GM12878 (cell line): ENCODE measurements around the gene KDM4C. TPM values are rescaled to one million over a fixed set of nuclear protein-coding genes. Genes with fewer than 3 reads are reported as not detected.

Experiments used
- ATF7 ChIP-seq: fragments of 450-650 bp; IDR thresholded peaks from 2 replicates; pipeline ENCODE4 v1.6.1; 2016; ENCODE audit warnings: low read depth, mild to moderate bottlenecking
- FOXK2 ChIP-seq: fragments of 450-650 bp; IDR thresholded peaks from 2 replicates; pipeline ENCODE4 v1.6.1; 2017; ENCODE audit warnings: mild to moderate bottlenecking, moderate library complexity
- FOXM1 ChIP-seq: IDR thresholded peaks from 2 replicates; pipeline ENCODE4 v1.6.1; 2012; ENCODE audit warnings: low read depth, mild to moderate bottlenecking, inconsistent platforms, low read length, moderate library complexity
- HDAC6 ChIP-seq: fragments of 200-600 bp; sonication (generic); IDR thresholded peaks from one replicate; pipeline ENCODE4 v1.8.0; 2017; ENCODE audit warnings: antibody characterized with exemption; ENCODE audit not compliant: unreplicated experiment
- IRF3 ChIP-seq: fragments of 450-650 bp; IDR thresholded peaks from 2 replicates; pipeline ENCODE4 v1.6.1; 2014; ENCODE audit warnings: mild to moderate bottlenecking
- IRF4 ChIP-seq: IDR thresholded peaks from 2 replicates; pipeline ENCODE4 v1.6.1; 2011; ENCODE audit warnings: low read depth, low read length
- JUNB ChIP-seq: IDR thresholded peaks from 2 replicates; pipeline ENCODE4 v1.6.1; 2016; ENCODE audit warnings: antibody characterized with exemption, mild to moderate bottlenecking
- KAT2A ChIP-seq: conservative IDR thresholded peaks from 2 replicates; pipeline ENCODE4 v1.6.1; 2011; ENCODE audit warnings: low read depth, low read length; ENCODE audit not compliant: control insufficient read depth
- NR2C1 ChIP-seq: fragments of 450-650 bp; IDR thresholded peaks from 2 replicates; pipeline ENCODE4 v1.6.1; 2017; ENCODE audit warnings: antibody characterized with exemption, mild to moderate bottlenecking, moderate library complexity
- NRF1 ChIP-seq: conservative IDR thresholded peaks from 2 replicates; pipeline ENCODE4 v1.6.1; 2011; ENCODE audit warnings: mild to moderate bottlenecking, low read depth, low read length, improper control_type of control experiment
- POLR2A ChIP-seq: IDR thresholded peaks from 2 replicates; pipeline ENCODE4 v1.6.1; 2011; ENCODE audit warnings: low read depth, mild to moderate bottlenecking, low read length
- POU2F2 ChIP-seq: IDR thresholded peaks from 3 replicates; pipeline ENCODE4 v1.6.1; 2011; ENCODE audit warnings: low read depth, mild to moderate bottlenecking, low read length, borderline replicate concordance
- RAD51 ChIP-seq: fragments of 450-650 bp; IDR thresholded peaks from 2 replicates; pipeline ENCODE4 v1.6.1; 2016; ENCODE audit warnings: moderate library complexity, mild to moderate bottlenecking, inconsistent platforms
- RELA ChIP-seq: fragments of 450-650 bp; IDR thresholded peaks from 2 replicates; pipeline ENCODE4 v1.8.0; 2014; ENCODE audit warnings: borderline replicate concordance; ENCODE audit not compliant: partially characterized antibody
- REST ChIP-seq: IDR thresholded peaks from 2 replicates; pipeline ENCODE4 v1.6.1; 2012; ENCODE audit warnings: mild to moderate bottlenecking, low read depth, low read length
- SMARCA5 ChIP-seq: fragments of 450-650 bp; IDR thresholded peaks from 2 replicates; pipeline ENCODE4 v1.6.1; 2017; ENCODE audit warnings: mild to moderate bottlenecking
- SRF ChIP-seq, 2 experiments: IDR thresholded peaks; 2 replicates each; pipeline ENCODE4 v1.6.1; 2011; ENCODE audit warnings: low read depth in 2 of 2, low read length in 2 of 2, mild to moderate bottlenecking in 1 of 2, moderate library complexity in 1 of 2
- TAF1 ChIP-seq: IDR thresholded peaks from 2 replicates; pipeline ENCODE4 v1.6.1; 2011; ENCODE audit warnings: mild to moderate bottlenecking, low read depth, low read length, borderline replicate concordance
- TBL1XR1 ChIP-seq: IDR thresholded peaks from 2 replicates; pipeline ENCODE4 v1.6.1; 2012; ENCODE audit warnings: low read depth, low read length, improper control_type of control experiment
- TCF12 ChIP-seq: IDR thresholded peaks from 2 replicates; pipeline ENCODE4 v1.6.1; 2011; ENCODE audit warnings: low read depth, mild to moderate bottlenecking, low read length
- WRNIP1 ChIP-seq: IDR thresholded peaks from 2 replicates; pipeline ENCODE4 v1.6.1; 2011; ENCODE audit warnings: low read depth, low read length, improper control_type of control experiment, borderline replicate concordance
- YY1 ChIP-seq: IDR thresholded peaks from 2 replicates; pipeline ENCODE4 v1.6.1; 2011; ENCODE audit warnings: low read depth, mild to moderate bottlenecking, low read length
- ZBED1 ChIP-seq: IDR thresholded peaks from 2 replicates; pipeline ENCODE4 v1.6.1; 2016; ENCODE audit warnings: borderline replicate concordance
- ZNF622 ChIP-seq: fragments of 450-650 bp; IDR thresholded peaks from 2 replicates; pipeline ENCODE4 v1.6.1; 2017; ENCODE audit warnings: mild to moderate bottlenecking, inconsistent platforms
- ZZZ3 ChIP-seq: IDR thresholded peaks from 2 replicates; pipeline ENCODE4 v1.6.1; 2011; ENCODE audit warnings: low read depth; ENCODE audit not compliant: control insufficient read depth, insufficient read length
- polyA plus RNA-seq, 11 experiments: library from polyadenylated mRNA; depleted of rRNA in 4 of 11; unstranded in 6 of 11; stranded (reverse) in 5 of 11; fragments of >200 nt; fragmentation: Nextera tagmentation in 4 of 11; fragmentation: Illumina TruSeq in 1 of 11; extraction: Ambion mirVana in 4 of 11; extraction: Trizol in 1 of 11; gene quantifications; 1 replicate in 1 of 11; 2 replicates in 10 of 11; pipeline versions ENCODE4 v1.2.1 to v1.2.3, GENCODE V29; 2011 to 2016; ENCODE audit warnings: inconsistent platforms in 2 of 11, missing spikeins in 2 of 11, low read depth in 1 of 11
- total RNA-seq, 4 experiments: library from RNA; depleted of rRNA in 3 of 4; stranded (reverse); fragments of >200 nt in 3 of 4; fragmentation: Illumina TruSeq in 1 of 4; extraction: Trizol in 1 of 4; gene quantifications; 2 replicates each; pipeline versions ENCODE4 v1.2.1 to v1.2.3, GENCODE V29; 2013 to 2021
- TF ChIP-seq, protein P1 (sequence below): IDR thresholded peaks from 2 replicates; pipeline ENCODE4 v1.6.1; 2011; ENCODE audit warnings: mild to moderate bottlenecking, low read depth, low read length, moderate library complexity; ENCODE audit not compliant: insufficient replicate concordance

Gene KDM4C
- total and polyA plus RNA-seq, 10 of the 15 experiments (the other 5 are each of a cell fraction or from before 2014, with no cell fraction given): 6.8 to 41.2 (median 20.1) TPM

GRCh38 chr9:6757456-6758247, at the start of gene KDM4C (continued):
- no peak for TF ChIP-seq ZNF622
- TF ChIP-seq IRF3: peak; percentile 79
- TF ChIP-seq POU2F2: no peak; the same call in 1 of the 3 replicates
- peak; percentile 46; the same call in 1 of the 2 replicates for TF ChIP-seq WRNIP1
- TF ChIP-seq FOXK2: peak; percentile 43; the same call in 1 of the 2 replicates
- TF ChIP-seq FOXM1: no peak; the same call in 1 of the 2 replicates
- TF ChIP-seq ZZZ3: no peak
- TF ChIP-seq SMARCA5: no peak; the same call in 1 of the 2 replicates
- TF ChIP-seq YY1: peak; percentile 92
- peak; percentile 88 to 89 for TF ChIP-seq SRF (IDR thresholded peaks at IDR 0.05; ENCODE audit: low read depth in 2 of 2, low read length in 2 of 2)
- peak; percentile 47; the same call in 1 of the 2 replicates for TF ChIP-seq TAF1
- no peak for TF ChIP-seq JUNB
- TF ChIP-seq NRF1: peak; percentile 78
- no peak; the same call in none of the 2 replicates for TF ChIP-seq TBL1XR1
- peak; percentile 99 for TF ChIP-seq RAD51
- no peak for TF ChIP-seq HDAC6
- TF ChIP-seq ATF7: 0 out of 2 replicates have a peak, but pooled peaks have one; percentile 3
- peak; percentile 95 for TF ChIP-seq POLR2A
- TF ChIP-seq REST: no peak
- 0 out of 2 replicates have a peak, but pooled peaks have one; percentile 2 for TF ChIP-seq TCF12
- TF ChIP-seq IRF4: 0 out of 2 replicates have a peak, but pooled peaks have one; percentile 10
- TF ChIP-seq, protein P1, sequence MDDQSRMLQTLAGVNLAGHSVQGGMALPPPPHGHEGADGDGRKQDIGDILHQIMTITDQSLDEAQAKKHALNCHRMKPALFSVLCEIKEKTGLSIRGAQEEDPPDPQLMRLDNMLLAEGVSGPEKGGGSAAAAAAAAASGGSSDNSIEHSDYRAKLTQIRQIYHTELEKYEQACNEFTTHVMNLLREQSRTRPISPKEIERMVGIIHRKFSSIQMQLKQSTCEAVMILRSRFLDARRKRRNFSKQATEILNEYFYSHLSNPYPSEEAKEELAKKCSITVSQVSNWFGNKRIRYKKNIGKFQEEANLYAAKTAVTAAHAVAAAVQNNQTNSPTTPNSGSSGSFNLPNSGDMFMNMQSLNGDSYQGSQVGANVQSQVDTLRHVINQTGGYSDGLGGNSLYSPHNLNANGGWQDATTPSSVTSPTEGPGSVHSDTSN: no peak
- no peak for TF ChIP-seq KAT2A
- peak; percentile 23; the same call in 1 of the 2 replicates for TF ChIP-seq ZBED1
- TF ChIP-seq NR2C1: no peak
- peak; percentile 96 for TF ChIP-seq RELA
